Activated T-cell treated with anti-CD3 and anti-CD28 coated beads for 4 hours (primary cell): ENCODE data around the gene ARHGAP42.

Experiments used
- DNase-seq: peaks from one replicate; pipeline ENCODE4 v3.0.0-alpha.2; 2020

ARHGAP42 gene

DNA sequence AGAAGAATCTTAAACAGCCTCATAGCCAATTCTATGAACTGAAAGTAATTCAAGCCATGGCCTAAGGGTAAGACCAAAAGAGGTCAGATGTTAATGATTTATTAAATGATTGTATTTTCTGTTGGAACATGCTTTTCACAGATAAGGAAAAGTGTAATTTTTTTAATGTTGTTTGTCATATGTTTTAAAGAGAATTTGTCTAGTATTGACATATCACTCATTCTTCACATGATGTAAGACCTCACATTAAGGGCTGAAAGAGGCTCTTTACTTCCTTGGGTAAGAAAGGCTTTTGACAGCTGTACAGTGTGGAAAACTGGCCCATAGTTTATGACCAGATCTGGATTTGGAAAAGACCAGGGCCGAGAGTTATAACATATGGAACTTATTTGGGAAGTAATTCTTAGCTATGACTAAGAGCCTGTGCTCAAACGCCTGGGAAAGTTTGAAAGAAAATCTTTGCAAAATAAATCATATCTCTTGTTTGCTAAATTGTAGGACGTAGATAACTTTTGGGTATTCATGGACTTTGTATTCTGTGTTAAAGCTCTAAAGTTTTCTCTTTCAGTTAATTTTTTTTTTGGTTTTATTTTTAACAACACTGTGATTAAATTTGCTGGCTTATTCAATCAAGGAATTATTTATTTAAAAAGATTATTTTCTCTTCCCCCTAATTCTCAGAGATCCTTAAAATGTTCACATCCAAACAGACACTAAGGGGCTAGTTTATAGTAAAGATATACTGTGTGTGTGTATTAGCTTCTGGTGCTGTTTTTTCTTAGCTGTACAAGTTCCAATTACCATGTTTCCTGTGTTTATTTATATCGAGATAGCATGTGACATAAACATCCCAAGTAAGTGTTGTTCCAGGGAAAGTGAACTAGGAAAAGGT, 162.2 kb downstream of the ARHGAP42 start:
- no peak for DNase-seq

GRCh38 chr11:100849901-100850235, 162.8 kb downstream of the ARHGAP42 start:
- no peak for DNase-seq

DNA sequence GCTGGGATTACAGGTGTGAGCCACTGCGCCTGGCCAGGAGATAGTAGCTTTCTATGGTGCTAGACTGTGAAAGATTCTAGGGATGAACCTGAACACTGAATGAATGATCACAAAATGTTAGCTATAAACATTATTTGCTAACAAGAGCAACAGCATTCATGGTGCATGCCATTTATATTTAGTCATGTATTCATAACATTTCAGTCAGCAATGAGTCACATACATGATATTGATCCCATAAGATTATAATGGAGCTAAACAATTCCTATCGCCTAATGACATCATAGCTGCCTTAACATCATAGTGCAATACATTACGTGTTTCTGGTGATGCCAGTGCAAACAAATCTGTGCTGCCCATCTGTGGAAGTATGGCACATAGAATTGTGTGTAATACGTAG, 164.1 kb downstream of the ARHGAP42 start:
- DNase-seq: no peak

GRCh38 chr11:100851584-100852152, 164.6 kb downstream of the ARHGAP42 start:
- DNase-seq: no peak

DNA sequence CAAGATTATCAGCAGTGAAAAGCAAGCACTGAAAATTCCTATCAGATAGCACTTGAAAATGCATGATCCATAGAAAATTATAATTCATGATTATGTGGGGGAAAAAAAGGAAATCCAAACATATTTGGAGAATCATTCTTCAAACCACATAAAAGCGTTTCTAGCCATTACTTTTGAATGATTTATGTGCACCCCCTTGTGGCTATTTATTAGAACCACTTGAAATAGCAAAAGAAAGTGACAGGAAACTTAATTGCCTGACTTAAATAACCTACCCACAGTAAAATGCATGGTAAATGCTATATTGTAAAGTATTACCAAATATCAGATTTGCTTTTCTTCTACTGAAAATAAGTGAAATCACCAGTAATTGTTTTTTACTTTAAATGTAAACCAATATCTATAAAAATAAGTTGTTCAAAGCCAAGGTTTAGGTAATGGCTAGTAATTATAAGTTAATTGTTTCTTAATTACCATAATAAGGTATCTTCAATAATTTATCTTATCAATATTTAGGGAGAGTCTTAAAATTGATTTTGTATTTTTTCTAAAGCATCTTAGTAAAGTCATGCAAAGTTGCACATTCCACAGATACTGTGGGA, 168.5 kb downstream of the ARHGAP42 start:
- no peak for DNase-seq

- DNase-seq: no peak
Measured at GRCh38 chr11:100857236-100858005, 170.3 kb downstream of the ARHGAP42 start.

- DNase-seq: no peak
Measured at GRCh38 chr11:100860318-100861155, 173.4 kb downstream of the ARHGAP42 start.

- DNase-seq: no peak
Measured at GRCh38 chr11:100861212-100861611, 174.1 kb downstream of the ARHGAP42 start.

GRCh38 chr11:100863080-100863581, 176.0 kb downstream of the ARHGAP42 start:
- DNase-seq: no peak

- DNase-seq: no peak
Measured at GRCh38 chr11:100865443-100866065, 178.5 kb downstream of the ARHGAP42 start.

GRCh38 chr11:100866453-100866852, 179.4 kb downstream of the ARHGAP42 start:
- DNase-seq: no peak

DNA sequence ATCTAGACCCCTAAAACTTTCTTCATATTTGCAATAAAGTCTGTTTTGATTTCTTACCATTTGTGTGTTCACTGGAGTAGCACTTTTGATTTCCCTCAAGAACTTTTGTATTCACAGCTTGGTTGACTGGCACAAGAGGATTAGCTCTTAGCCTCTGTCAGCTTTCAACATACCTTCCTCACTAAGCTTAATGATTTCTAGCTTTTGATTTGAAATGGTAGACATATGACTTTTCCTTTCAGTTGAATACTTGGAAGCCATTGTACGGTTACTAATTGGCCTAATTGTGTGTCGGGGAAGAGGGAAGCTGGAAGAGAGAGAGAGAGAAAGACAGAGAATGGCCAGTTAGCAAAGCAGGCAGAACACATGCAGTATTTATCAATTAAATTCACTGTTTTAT, 180.5 kb downstream of the ARHGAP42 start:
- DNase-seq: no peak

GRCh38 chr11:100869328-100869727, 182.2 kb downstream of the ARHGAP42 start:
- DNase-seq: no peak

DNA sequence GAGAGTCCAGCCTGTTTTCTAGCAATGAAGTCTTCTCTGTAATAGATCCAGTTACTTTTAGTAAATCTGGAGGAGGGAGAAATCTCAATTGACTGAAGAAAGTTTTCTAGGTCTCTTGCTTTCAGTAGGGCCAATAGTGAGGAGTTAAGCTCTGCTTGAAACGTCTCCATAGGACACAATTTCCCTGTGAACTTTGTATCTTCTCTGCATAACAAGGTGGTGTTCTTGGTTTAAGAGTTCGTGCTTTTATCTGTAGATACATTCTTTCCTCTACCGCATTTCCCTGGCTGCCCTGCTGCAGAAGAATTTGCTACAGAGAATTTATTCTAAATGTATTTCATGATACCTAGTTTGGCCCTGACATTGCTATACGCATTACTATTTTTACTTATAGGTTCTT, 183.1 kb downstream of the ARHGAP42 start:
- no peak for DNase-seq

- DNase-seq: no peak
Measured at GRCh38 chr11:100872951-100873740, 186.1 kb downstream of the ARHGAP42 start.

DNA sequence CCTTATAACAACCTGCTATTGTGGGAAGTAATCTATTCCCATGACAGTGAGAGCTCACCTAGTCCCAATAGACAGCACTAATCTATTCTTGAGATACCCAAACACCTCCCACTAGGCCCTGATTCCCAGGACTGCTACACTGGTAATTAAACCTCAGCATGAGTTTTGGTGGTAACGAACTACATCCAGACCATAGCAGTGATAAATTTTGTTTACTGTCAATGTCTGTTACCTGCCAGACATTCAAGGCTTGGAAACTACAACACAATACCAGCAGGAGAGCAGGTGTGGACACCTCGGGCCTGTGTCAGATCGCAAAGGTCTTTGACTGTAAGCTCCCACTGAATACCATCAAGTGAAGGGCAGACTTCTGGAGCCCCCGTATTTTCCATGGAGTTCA, 187.1 kb downstream of the ARHGAP42 start:
- DNase-seq: no peak

DNA sequence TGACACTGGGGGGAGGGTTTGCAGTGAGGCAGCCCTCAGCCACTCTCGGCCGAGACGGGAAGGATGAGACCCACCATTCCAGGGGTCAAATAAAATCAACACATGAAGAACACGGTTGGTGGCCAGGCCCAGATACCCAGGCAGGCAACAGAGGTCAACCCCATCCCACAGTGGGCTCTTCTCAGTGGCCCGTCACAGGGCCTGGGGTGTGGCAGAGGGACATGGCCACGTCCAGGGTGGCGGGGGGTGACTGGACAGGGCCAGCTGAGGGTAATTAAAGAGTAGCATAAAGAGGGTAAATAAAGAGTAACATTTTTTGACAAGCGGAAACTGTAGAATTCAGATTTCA, 188.4 kb downstream of the ARHGAP42 start:
- no peak for DNase-seq

- DNase-seq: no peak
Measured at GRCh38 chr11:100876815-100877520, 189.9 kb downstream of the ARHGAP42 start.

DNA sequence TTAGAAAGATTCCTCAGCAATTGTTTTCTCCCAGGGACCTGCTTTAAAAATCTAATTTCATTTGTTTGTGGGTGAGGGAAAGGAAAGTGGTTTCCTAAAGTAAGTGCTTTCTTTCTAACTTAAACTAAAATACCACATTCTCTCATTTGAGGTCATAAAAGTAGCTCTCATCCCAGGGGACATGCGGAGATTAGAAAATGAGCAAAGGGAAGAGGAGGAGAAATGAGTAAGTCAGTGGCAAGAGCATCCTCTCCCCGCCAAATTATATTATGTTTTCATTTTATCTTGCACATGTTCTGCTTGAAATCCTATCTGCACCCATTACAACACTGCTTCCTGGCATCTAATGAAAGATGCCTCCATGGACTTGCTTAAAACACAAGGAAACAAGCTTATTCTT, 191.4 kb downstream of the ARHGAP42 start:
- no peak for DNase-seq

DNA sequence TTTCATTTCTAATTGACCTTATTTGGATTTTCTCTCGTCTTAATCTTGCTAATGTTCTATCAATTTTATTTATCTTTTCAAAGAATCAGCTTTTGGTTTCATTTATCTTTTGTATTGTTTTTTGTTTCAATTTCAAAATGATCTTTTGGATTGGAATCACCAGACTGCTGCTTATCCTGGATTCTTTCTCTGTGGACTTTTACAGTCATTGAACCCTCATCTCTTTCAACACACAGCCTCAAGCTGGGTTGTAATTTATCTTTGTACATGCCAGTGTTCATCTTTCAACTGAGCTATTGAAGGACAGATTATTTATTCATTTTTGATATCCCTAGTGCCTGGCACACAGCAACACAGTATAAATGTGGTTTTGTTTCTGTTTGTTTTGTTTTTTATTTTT, 195.9 kb downstream of the ARHGAP42 start:
- DNase-seq: no peak
